Pancreas (tissue), 10 donors: Measurements from ENCODE around the gene MYBPC3. TPM values are rescaled to one million over a fixed set of nuclear protein-coding genes. Genes with fewer than 3 reads are reported as not detected.

ENCODE experiments used
- ATAC-seq, 4 donors: fragments of 200-7000 bp; cut with Tn5 transposase; one replicate each; pipeline versions ENCODE4 v1.8.0 to v1.9.1; 2020; ENCODE audit warnings: mild to moderate bottlenecking in 4 of 4, moderate library complexity in 4 of 4
- DNase-seq, 6 donors: peaks; one replicate each; pipeline ENCODE4 v3.0.0-alpha.2; 2020
- FAIRE-seq: peaks from 2 replicates; lab custom pipeline; 2012; peaks lifted over from hg19 to GRCh38; lab: Jason Lieb, UNC
- H3K27ac ChIP-seq, 4 donors: fragments of 200-600 bp; sonication (generic); 1 replicate in 3 of 4; 2 replicates in 1 of 4; pipeline versions ENCODE4 v1.5.0 to v1.8.0; 2020
- H3K27me3 ChIP-seq, 4 donors: fragments of 200-600 bp; one replicate each; pipeline ENCODE4 v1.8.0; 2021
- H3K36me3 ChIP-seq, 3 donors: fragments of 200-600 bp; sonication (generic) in 1 of 3; one replicate each; pipeline versions ENCODE4 v1.5.0 to v1.8.0; 2020 to 2021
- H3K4me1 ChIP-seq, 3 donors: fragments of 200-600 bp; one replicate each; pipeline ENCODE4 v1.8.0; 2021
- H3K4me3 ChIP-seq, 4 donors: fragments of 200-600 bp; sonication (generic) in 2 of 4; one replicate each; pipeline versions ENCODE4 v1.5.0 to v1.8.0; 2020 to 2021
- H3K9me3 ChIP-seq, 4 donors: fragments of 200-600 bp; one replicate each; pipeline ENCODE4 v1.8.0; 2021
- WGBS, 2 donors: extraction: QIAGEN DNeasy Blood & Tissue Kit; methylation state at CpG; one replicate each; pipeline ENCODE4 v1.1.7; 2013; 5-methylcytosine and 5-hydroxymethylcytosine counted together
- intact Hi-C, 3 donors: fragments of 100-400 bp; cut with DNase I; formaldehyde crosslinking; loops; one replicate each; pipeline versions ENCODE4 v1.11.1 to v1.14.2; 2022
- polyA plus RNA-seq, 2 donors: library from polyadenylated mRNA; stranded (reverse); fragments of 200-250 nt; gene quantifications; one replicate each; pipeline ENCODE4 v1.2.3, GENCODE V29; 2013
- total RNA-seq, 6 donors: library from RNA; stranded (reverse); fragmentation: NEBNext Ultra II Directional in 4 of 6; extraction: Animal tissue kit (Norgen Biotek cat#: 25700) in 4 of 6; gene quantifications; one replicate each; pipeline versions ENCODE4 v1.2.1 to v1.2.4, GENCODE V29; 2021 to 2023
- TF ChIP-seq, protein P1 (sequence below), 4 donors: fragments of 200-600 bp; sonication (generic) in 3 of 4; IDR thresholded peaks; one replicate each; pipeline versions ENCODE4 v1.5.0 to v1.8.0; 2021; ENCODE audit warnings: antibody characterized with exemption in 4 of 4
- donor health status: healthy with polysubstance abuse.
- donor health status: DM: no; HTN: no; CAD: no; lungs with moderate emphysema.
- donor health status: DM: no; HTN: no; CAD: no.
- donor health status: control.
- donor health status: control.
- donor health status: Bipolar disorder and iron deficiency.
- donor health status: DM: yes; HTN: yes; CAD: no.
- donor health status: DM: no; HTN: no; CAD: no.
- donor health status: DM: no; HTN: no; CAD: no.
- donor health status: DM: yes; HTN: yes; CAD: no.

Gene MYBPC3
- total and polyA plus RNA-seq, 8 donors = 0.06 to 1.0 (median 0.12) TPM; not detected in 2

GRCh38 chr11:47314992-47315391 lies 37.5 kb downstream of the MYBPC3 start:
- 88 to 91% methylated on average over 5 of the region's 5 CpGs for WGBS, 2 donors
- H3K27ac ChIP-seq = no peak overlapping the region
- H3K4me1 ChIP-seq = no peaks in the 10 kb centered on the region
- TF ChIP-seq, protein P1, sequence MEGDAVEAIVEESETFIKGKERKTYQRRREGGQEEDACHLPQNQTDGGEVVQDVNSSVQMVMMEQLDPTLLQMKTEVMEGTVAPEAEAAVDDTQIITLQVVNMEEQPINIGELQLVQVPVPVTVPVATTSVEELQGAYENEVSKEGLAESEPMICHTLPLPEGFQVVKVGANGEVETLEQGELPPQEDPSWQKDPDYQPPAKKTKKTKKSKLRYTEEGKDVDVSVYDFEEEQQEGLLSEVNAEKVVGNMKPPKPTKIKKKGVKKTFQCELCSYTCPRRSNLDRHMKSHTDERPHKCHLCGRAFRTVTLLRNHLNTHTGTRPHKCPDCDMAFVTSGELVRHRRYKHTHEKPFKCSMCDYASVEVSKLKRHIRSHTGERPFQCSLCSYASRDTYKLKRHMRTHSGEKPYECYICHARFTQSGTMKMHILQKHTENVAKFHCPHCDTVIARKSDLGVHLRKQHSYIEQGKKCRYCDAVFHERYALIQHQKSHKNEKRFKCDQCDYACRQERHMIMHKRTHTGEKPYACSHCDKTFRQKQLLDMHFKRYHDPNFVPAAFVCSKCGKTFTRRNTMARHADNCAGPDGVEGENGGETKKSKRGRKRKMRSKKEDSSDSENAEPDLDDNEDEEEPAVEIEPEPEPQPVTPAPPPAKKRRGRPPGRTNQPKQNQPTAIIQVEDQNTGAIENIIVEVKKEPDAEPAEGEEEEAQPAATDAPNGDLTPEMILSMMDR (IDR thresholded peaks at IDR 0.05) = no peak
- FAIRE-seq = no peak
- no peaks in the 10 kb centered on the region for H3K27me3 ChIP-seq
- no peak for DNase-seq
- no peak overlapping the region for H3K4me3 ChIP-seq
- no peak for ATAC-seq
- no peaks in the 10 kb centered on the region for H3K9me3 ChIP-seq
- peaks cover 0 to 63% (median 20%) of the 10 kb centered on the region in 3 donors for H3K36me3 ChIP-seq
- intact Hi-C loops = no loop called here

GRCh38 chr11:47308050-47308823 lies 44.3 kb downstream of the MYBPC3 start:
- no peaks in the 10 kb centered on the region for H3K4me1 ChIP-seq
- H3K9me3 ChIP-seq = no peaks in the 10 kb centered on the region
- H3K27ac ChIP-seq = no peak overlapping the region
- no peaks in the 10 kb centered on the region for H3K27me3 ChIP-seq
- TF ChIP-seq, protein P1 (IDR thresholded peaks at IDR 0.05) = no peak
- H3K36me3 ChIP-seq = peaks cover 3 to 70% (median 27%) of the 10 kb centered on the region in 3 donors
- ATAC-seq (no peak), DNase-seq (peak in 1 of 6 donors; percentile 5), FAIRE-seq (no peak)
- 90 to 94% methylated on average over 6 of the region's 6 CpGs for WGBS, 2 donors
- no peak overlapping the region for H3K4me3 ChIP-seq
- intact Hi-C loops = no loop called here

GRCh38 chr11:47306484-47306844 lies 46.0 kb downstream of the MYBPC3 start:
- TF ChIP-seq, protein P1 (IDR thresholded peaks at IDR 0.05) = no peak
- intact Hi-C loops = no loop called here
- no peaks in the 10 kb centered on the region for H3K27me3 ChIP-seq
- no peak for ATAC-seq
- H3K4me3 ChIP-seq = no peak overlapping the region
- H3K36me3 ChIP-seq = peaks cover 3 to 72% (median 24%) of the 10 kb centered on the region in 3 donors
- no peak overlapping the region for H3K27ac ChIP-seq
- 96 to 100% methylated on average over 1 of the region's 1 CpG for WGBS, 2 donors
- FAIRE-seq = no peak
- DNase-seq = peak in 1 of 6 donors; percentile 5
- no peaks in the 10 kb centered on the region for H3K4me1 ChIP-seq
- no peaks in the 10 kb centered on the region for H3K9me3 ChIP-seq

- TF ChIP-seq, protein P1 (IDR thresholded peaks at IDR 0.05) = no peak
- FAIRE-seq (no peak), ATAC-seq (peak in 1 of 4 donors; percentile 18), DNase-seq (peak in 1 of 6 donors; percentile 16)
- no peaks in the 10 kb centered on the region for H3K9me3 ChIP-seq
- WGBS, 2 donors = 86 to 90% methylated on average over 3 of the region's 3 CpGs
- no peak overlapping the region for H3K4me3 ChIP-seq
- H3K27ac ChIP-seq = no peak overlapping the region
- H3K36me3 ChIP-seq = peaks cover 3 to 70% (median 18%) of the 10 kb centered on the region in 3 donors
- intact Hi-C loops = no loop called here
- no peaks in the 10 kb centered on the region for H3K27me3 ChIP-seq
- H3K4me1 ChIP-seq = no peaks in the 10 kb centered on the region
Measured at GRCh38 chr11:47305734-47306483, 46.6 kb downstream of the MYBPC3 start.
